GM21423 (cell line): ENCODE results near the gene STARD3NL.
"Not testable (repeated sequence)": the region's sequence is repeated elsewhere in the genome, so short reads cannot be mapped to it uniquely, and the experiment has no call there.

ENCODE experiments used
- ATAC-seq: cut with Tn5 transposase; IDR thresholded peaks from one replicate; pipeline ENCODE4 v1.9.1; 2021; ENCODE audit warnings: mild to moderate bottlenecking, moderate library complexity; ENCODE audit not compliant: unreplicated experiment

The STARD3NL gene

GRCh38 chr7:38178004-38178694, at the start of gene STARD3NL:
Gene STARD3NL (plus strand): TSS chr7:38178245. CDS start chr7:38207505, 29,260 bp downstream.
- peak; percentile 98 for ATAC-seq

GRCh38 chr7:38129162-38129561, 48.9 kb upstream of the STARD3NL start:
- ATAC-seq: no peak

- no peak for ATAC-seq
These were observed 48.5 kb upstream of the STARD3NL start for GRCh38 chr7:38129579-38129978.

- ATAC-seq: no peak
These were observed 39.9 kb upstream of the STARD3NL start for GRCh38 chr7:38138171-38138570.

GRCh38 chr7:38141187-38141586, 36.9 kb upstream of the STARD3NL start:
- no peak for ATAC-seq

- ATAC-seq: no peak
These were observed 35.3 kb upstream of the STARD3NL start for GRCh38 chr7:38142736-38143135.

- no peak for ATAC-seq
These were observed 31.0 kb upstream of the STARD3NL start for GRCh38 chr7:38147005-38147404.

- no peak for ATAC-seq
These were observed 26.5 kb upstream of the STARD3NL start for GRCh38 chr7:38151556-38151955.

GRCh38 chr7:38153515-38153914, 24.5 kb upstream of the STARD3NL start:
- no peak for ATAC-seq

- no peak for ATAC-seq
These were observed 23.8 kb upstream of the STARD3NL start for GRCh38 chr7:38154278-38154677.

GRCh38 chr7:38160003-38160571, 18.0 kb upstream of the STARD3NL start:
- no peak for ATAC-seq

- no peak for ATAC-seq
These were observed 16.0 kb upstream of the STARD3NL start for GRCh38 chr7:38162036-38162435.

GRCh38 chr7:38163671-38164070, 14.4 kb upstream of the STARD3NL start:
- ATAC-seq: no peak

- ATAC-seq: no peak
These were observed 9.0 kb upstream of the STARD3NL start for GRCh38 chr7:38168890-38169570.

GRCh38 chr7:38169847-38170246, 8.2 kb upstream of the STARD3NL start:
- ATAC-seq: peak; percentile 69

GRCh38 chr7:38171623-38172391, 6.2 kb upstream of the STARD3NL start:
- peak; percentile 62 for ATAC-seq

GRCh38 chr7:38175547-38175946, 2.5 kb upstream of the STARD3NL start:
- ATAC-seq: not testable (repeated sequence)

GRCh38 chr7:38177621-38178003, 433 bp upstream of the STARD3NL start:
- ATAC-seq: no peak

GRCh38 chr7:38178695-38179344, 775 bp downstream of the STARD3NL start:
- peak; percentile 24 for ATAC-seq

GRCh38 chr7:38179776-38180226, 1.8 kb downstream of the STARD3NL start:
- ATAC-seq: no peak

- no peak for ATAC-seq
These were observed 3.1 kb downstream of the STARD3NL start for GRCh38 chr7:38181111-38181510.
